Spleen (tissue), 11 donors: ENCODE data around the gene ADGRF3. TPM values are rescaled to one million over a fixed set of nuclear protein-coding genes. Genes with fewer than 3 reads are reported as not detected.

ENCODE experiments used
- DNase-seq: peaks from one replicate; pipeline ENCODE4 v3.0.0-alpha.2; 2020
- H3K27ac ChIP-seq, 8 donors: fragments of 200-600 bp; sonication (generic) in 7 of 8; 1 replicate in 4 of 8; 2 replicates in 4 of 8; pipeline versions ENCODE4 v1.5.0 to v1.8.0; 2016 to 2021; ENCODE audit warnings: inconsistent platforms in 4 of 8, mild to moderate bottlenecking in 4 of 8, moderate library complexity in 1 of 8
- H3K27me3 ChIP-seq, 7 donors: fragments of 200-600 bp; sonication (generic) in 6 of 7; replicated peaks in 1 of 7; 1 replicate in 4 of 7; 2 replicates in 3 of 7; pipeline versions ENCODE4 v1.5.0 to v1.8.0; 2016 to 2021; ENCODE audit warnings: inconsistent platforms in 3 of 7, mild to moderate bottlenecking in 1 of 7
- H3K36me3 ChIP-seq, 6 donors: fragments of 200-600 bp; sonication (generic) in 5 of 6; 1 replicate in 4 of 6; 2 replicates in 2 of 6; pipeline versions ENCODE4 v1.5.0 to v1.8.0; 2016 to 2021; ENCODE audit warnings: inconsistent platforms in 2 of 6
- H3K4me1 ChIP-seq, 6 donors: fragments of 200-600 bp; sonication (generic) in 5 of 6; 1 replicate in 3 of 6; 2 replicates in 3 of 6; pipeline versions ENCODE4 v1.5.0 to v1.8.0; 2016 to 2021; ENCODE audit warnings: inconsistent platforms in 3 of 6
- H3K4me3 ChIP-seq, 8 donors: fragments of 200-600 bp; sonication (generic) in 7 of 8; 1 replicate in 4 of 8; 2 replicates in 4 of 8; pipeline versions ENCODE4 v1.5.0 to v1.8.0; 2016 to 2021; ENCODE audit warnings: inconsistent platforms in 4 of 8, mild to moderate bottlenecking in 4 of 8, moderate library complexity in 2 of 8
- H3K9me3 ChIP-seq, 8 donors: fragments of 200-600 bp; sonication (generic) in 7 of 8; 1 replicate in 4 of 8; 2 replicates in 4 of 8; pipeline versions ENCODE4 v1.5.0 to v1.8.0; 2016 to 2021; ENCODE audit warnings: inconsistent platforms in 4 of 8
- CTCF ChIP-seq, 11 experiments: fragments of 200-600 bp in 7 of 11; fragments of 450-650 bp in 4 of 11; sonication (generic) in 4 of 11; IDR thresholded peaks in 8 of 11; conservative IDR thresholded peaks in 3 of 11; 1 replicate in 7 of 11; 2 replicates in 4 of 11; pipeline versions ENCODE4 v1.4.0 to v1.8.0; 2016 to 2021; ENCODE audit warnings: antibody characterized with exemption in 11 of 11, inconsistent platforms in 4 of 11, mild to moderate bottlenecking in 1 of 11
- POLR2A ChIP-seq, 3 donors: fragments of 450-650 bp; IDR thresholded peaks; one replicate each; pipeline ENCODE4 v1.5.1; 2017; ENCODE audit warnings: antibody characterized with exemption in 3 of 3, mild to moderate bottlenecking in 1 of 3
- POLR2AphosphoS5 ChIP-seq, 3 donors: sonication (generic); formaldehyde crosslinking; IDR thresholded peaks; one replicate each; pipeline ENCODE4 v1.5.1; 2017; ENCODE audit warnings: antibody characterized with exemption in 3 of 3
- whole genome bisulfite sequencing, 5 donors: extraction: QIAGEN DNeasy Blood & Tissue Kit in 3 of 5; methylation state at CpG; one replicate each; pipeline versions ENCODE4 v1.1.5 to v1.1.7; 2013 to 2018; 5-methylcytosine and 5-hydroxymethylcytosine counted together
- intact Hi-C: fragments of 100-400 bp; cut with DNase I; formaldehyde crosslinking; loops from one replicate; pipeline ENCODE4 v1.15.0; 2023; ENCODE audit warnings: low total_unique reads
- polyA plus RNA-seq, 3 donors: library from polyadenylated mRNA; stranded (reverse); fragments of 200-250 nt; gene quantifications; one replicate each; pipeline ENCODE4 v1.2.1, GENCODE V29; 2013
- total RNA-seq, 7 donors: library from RNA; depleted of rRNA in 3 of 7; stranded (reverse); fragments of >200 nt in 3 of 7; fragmentation: NEBNext Ultra II Directional in 4 of 7; extraction: Animal tissue kit (Norgen Biotek cat#: 25700) in 4 of 7; gene quantifications; one replicate each; pipeline versions ENCODE4 v1.1.0 to v1.2.1, GENCODE V29; 2016 to 2021
- donor health status: healthy with polysubstance abuse.
- donor health status: DM: no; HTN: no; CAD: no; lungs with moderate emphysema.
- donor health status: DM: no; HTN: no; CAD: no.
- donor health status: Bipolar disorder and iron deficiency.
- donor health status: healthy.
- donor health status: DM: no; HTN: no; CAD: no.
- donor health status: DM: yes; HTN: yes; CAD: no.

ADGRF3 gene
- total and polyA plus RNA-seq, 10 donors, result 0.15 to 6.2 (median 0.63) TPM

GRCh38 chr2:26345545-26346453, 790 bp downstream of the ADGRF3 start, which contains the start of gene SELENOI:
Gene SELENOI, plus strand, starts transcription at chr2:26346143. Its CDS starts 90 bp downstream, at chr2:26346233.
- H3K9me3 ChIP-seq, result no peaks in the 10 kb centered on the region
- WGBS, 5 donors, result 0 to 1% (median 1%) methylated on average over 21 to 80 of the region's 80 CpGs
- intact Hi-C loops, result no loop called here
- H3K27me3 ChIP-seq, result no peaks in the 10 kb centered on the region
- H3K4me1 ChIP-seq, result peaks cover 21 to 56% (median 33%) of the 10 kb centered on the region in 6 donors
- peak within 1 kb of the TSS; percentile 89 to 97 (median 95) for H3K27ac ChIP-seq
- H3K4me3 ChIP-seq, result peak within 1 kb of the TSS; percentile 80 to 99 (median 90)
- TF ChIP-seq CTCF (IDR thresholded peaks at IDR 0.05 in 8 of 11, conservative IDR thresholded peaks at IDR 0.05 in 3 of 11), result peak in 3 of 11 experiments; percentile 8 to 51 (median 17)
- TF ChIP-seq POLR2AphosphoS5 (IDR thresholded peaks at IDR 0.05), result peak; percentile 96 to 97 (median 97)
- TF ChIP-seq POLR2A (IDR thresholded peaks at IDR 0.05), result peak; percentile 16 to 77 (median 47)
- no peaks in the 10 kb centered on the region for H3K36me3 ChIP-seq
- DNase-seq, result peak; percentile 100

- no peak for TF ChIP-seq POLR2A (IDR thresholded peaks at IDR 0.05)
- TF ChIP-seq POLR2AphosphoS5 (IDR thresholded peaks at IDR 0.05), result no peak
- no peak for TF ChIP-seq CTCF (IDR thresholded peaks at IDR 0.05 in 8 of 11, conservative IDR thresholded peaks at IDR 0.05 in 3 of 11)
- 0 to 2% (median 0%) methylated on average over 9 of the region's 9 CpGs for WGBS, 5 donors
- Histone ChIP-seq H3K4me1 (peaks cover 21 to 51% (median 33%) of the 10 kb centered on the region in 6 donors), H3K9me3 (no peaks in the 10 kb centered on the region), H3K36me3 (no peaks in the 10 kb centered on the region), H3K4me3 (peak overlapping the region; percentile 79 to 96 (median 90)), H3K27ac (peak overlapping the region; percentile 89 to 97 (median 95)), H3K27me3 (no peaks in the 10 kb centered on the region)
- intact Hi-C loops, result no loop called here
- DNase-seq, result no peak
Measured at GRCh38 chr2:26345283-26345544, 1.4 kb downstream of the ADGRF3 start.

- Histone ChIP-seq H3K4me3 (peak overlapping the region; percentile 79 to 96 (median 90)), H3K4me1 (peaks cover 21 to 48% (median 33%) of the 10 kb centered on the region in 6 donors), H3K27ac (peak overlapping the region; percentile 89 to 97 (median 95)), H3K9me3 (no peaks in the 10 kb centered on the region), H3K36me3 (no peaks in the 10 kb centered on the region), H3K27me3 (no peaks in the 10 kb centered on the region)
- 48 to 52% (median 51%) methylated on average over 17 of the region's 17 CpGs for WGBS, 5 donors
- no peak for TF ChIP-seq CTCF (IDR thresholded peaks at IDR 0.05 in 8 of 11, conservative IDR thresholded peaks at IDR 0.05 in 3 of 11)
- no peak for DNase-seq
- intact Hi-C loops, result no loop called here
Measured at GRCh38 chr2:26344581-26345282, 1.9 kb downstream of the ADGRF3 start.

- intact Hi-C loops, result no loop called here
- H3K36me3 ChIP-seq, result no peaks in the 10 kb centered on the region
- WGBS, 5 donors, result 73 to 92% (median 89%) methylated on average over 3 of the region's 3 CpGs
Measured at GRCh38 chr2:26340831-26341230, 5.8 kb downstream of the ADGRF3 start.

More at GRCh38 chr2:26340831-26341230, 5.8 kb downstream of the ADGRF3 start:
- no peak for DNase-seq
- Histone ChIP-seq H3K27me3 (no peaks in the 10 kb centered on the region), H3K9me3 (no peaks in the 10 kb centered on the region), H3K4me1 (peaks cover 8 to 21% (median 15%) of the 10 kb centered on the region in 6 donors), H3K27ac (no peak overlapping the region), H3K4me3 (no peak overlapping the region)
- TF ChIP-seq POLR2A (IDR thresholded peaks at IDR 0.05) (no peak), CTCF (IDR thresholded peaks at IDR 0.05 in 8 of 11, conservative IDR thresholded peaks at IDR 0.05 in 3 of 11) (no peak), POLR2AphosphoS5 (IDR thresholded peaks at IDR 0.05) (no peak)
